HG03469 (cell line): ENCODE results near the gene SLC44A2.

ENCODE experiments used
- ATAC-seq: cut with Tn5 transposase; IDR thresholded peaks from one replicate; pipeline ENCODE4 v1.9.1; 2021; ENCODE audit warnings: mild to moderate bottlenecking, moderate library complexity, moderate number of reproducible peaks; ENCODE audit not compliant: unreplicated experiment

The SLC44A2 gene

GRCh38 chr19:10680545-10681135, 55.3 kb downstream of the SLC44A2 start:
- no peak for ATAC-seq

DNA sequence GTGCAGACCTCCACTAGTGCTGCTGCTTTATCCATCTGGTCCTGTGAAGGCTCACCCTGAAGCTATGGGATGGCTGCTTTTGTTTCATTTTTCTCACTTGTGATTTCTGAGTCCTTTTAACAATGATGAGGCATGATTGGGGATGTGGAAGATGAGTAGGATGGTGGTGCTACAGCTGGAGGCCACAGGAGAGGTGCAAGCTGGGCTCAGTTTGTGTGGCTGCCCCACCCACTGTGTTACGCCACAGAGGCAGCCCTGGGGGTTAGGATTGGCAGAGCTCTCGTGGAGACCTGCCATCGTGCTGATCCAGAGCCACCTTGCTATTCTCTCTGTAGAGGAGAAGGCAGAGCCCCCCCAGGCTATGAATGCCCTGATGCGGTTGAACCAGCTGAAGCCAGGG, 56.3 kb downstream of the SLC44A2 start:
- ATAC-seq: no peak

DNA sequence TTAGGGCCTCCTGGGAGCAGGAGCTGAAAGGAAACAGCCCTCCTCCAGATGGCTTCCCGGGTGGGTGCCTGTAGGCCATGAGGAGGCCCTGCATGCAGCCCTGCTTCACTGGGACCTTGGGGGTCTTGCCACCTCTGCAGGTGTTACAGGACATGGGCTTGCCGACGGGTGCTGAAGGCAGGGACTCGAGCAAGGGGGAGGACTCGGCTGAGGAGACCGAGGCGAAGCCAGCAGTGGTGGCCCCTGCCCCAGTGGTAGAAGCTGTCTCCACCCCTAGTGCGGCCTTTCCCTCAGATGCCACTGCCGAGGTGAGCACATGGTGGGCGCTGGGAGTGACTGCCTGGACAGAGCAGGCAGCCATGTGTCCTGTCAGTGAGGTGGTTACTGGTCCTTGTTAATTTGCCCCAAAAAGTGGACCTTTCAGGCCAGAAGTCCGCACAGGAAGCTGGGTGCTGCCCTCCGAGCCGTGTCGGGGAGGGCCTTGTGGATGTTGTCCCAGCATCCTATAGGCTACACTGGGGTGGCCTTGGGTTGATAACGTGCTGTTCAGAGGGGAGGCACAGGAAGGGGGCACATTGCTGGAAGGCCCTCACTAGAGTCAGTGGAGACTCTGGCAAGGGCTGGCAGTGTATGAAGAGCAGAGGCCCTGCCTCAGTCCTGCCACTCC, 57.2 kb downstream of the SLC44A2 start:
- ATAC-seq: no peak

GRCh38 chr19:10683064-10683426, 57.7 kb downstream of the SLC44A2 start:
- ATAC-seq: no peak

GRCh38 chr19:10683582-10683981, 58.2 kb downstream of the SLC44A2 start:
- ATAC-seq: no peak

GRCh38 chr19:10685210-10685609, 59.9 kb downstream of the SLC44A2 start:
- no peak for ATAC-seq

DNA sequence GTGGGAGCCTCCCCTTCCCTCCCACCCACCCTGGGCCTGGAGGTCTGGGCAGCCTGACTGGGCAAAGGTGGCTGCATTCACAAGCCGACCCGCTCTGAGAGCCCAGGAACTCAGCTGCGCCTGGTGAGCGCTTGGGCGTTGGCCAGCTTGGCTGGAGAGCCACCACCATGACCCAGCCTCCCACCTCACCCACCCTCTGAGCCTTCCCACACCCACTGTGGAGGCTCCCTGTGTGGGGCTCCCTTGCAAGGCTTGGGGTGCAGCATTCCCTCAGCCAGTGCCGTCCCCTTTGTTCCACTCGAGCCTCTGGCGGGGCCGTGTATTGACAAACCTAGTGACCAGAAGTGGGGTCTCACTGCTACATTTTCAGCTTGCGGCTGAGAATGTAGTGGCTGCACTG, 60.8 kb downstream of the SLC44A2 start:
- ATAC-seq: no peak

DNA sequence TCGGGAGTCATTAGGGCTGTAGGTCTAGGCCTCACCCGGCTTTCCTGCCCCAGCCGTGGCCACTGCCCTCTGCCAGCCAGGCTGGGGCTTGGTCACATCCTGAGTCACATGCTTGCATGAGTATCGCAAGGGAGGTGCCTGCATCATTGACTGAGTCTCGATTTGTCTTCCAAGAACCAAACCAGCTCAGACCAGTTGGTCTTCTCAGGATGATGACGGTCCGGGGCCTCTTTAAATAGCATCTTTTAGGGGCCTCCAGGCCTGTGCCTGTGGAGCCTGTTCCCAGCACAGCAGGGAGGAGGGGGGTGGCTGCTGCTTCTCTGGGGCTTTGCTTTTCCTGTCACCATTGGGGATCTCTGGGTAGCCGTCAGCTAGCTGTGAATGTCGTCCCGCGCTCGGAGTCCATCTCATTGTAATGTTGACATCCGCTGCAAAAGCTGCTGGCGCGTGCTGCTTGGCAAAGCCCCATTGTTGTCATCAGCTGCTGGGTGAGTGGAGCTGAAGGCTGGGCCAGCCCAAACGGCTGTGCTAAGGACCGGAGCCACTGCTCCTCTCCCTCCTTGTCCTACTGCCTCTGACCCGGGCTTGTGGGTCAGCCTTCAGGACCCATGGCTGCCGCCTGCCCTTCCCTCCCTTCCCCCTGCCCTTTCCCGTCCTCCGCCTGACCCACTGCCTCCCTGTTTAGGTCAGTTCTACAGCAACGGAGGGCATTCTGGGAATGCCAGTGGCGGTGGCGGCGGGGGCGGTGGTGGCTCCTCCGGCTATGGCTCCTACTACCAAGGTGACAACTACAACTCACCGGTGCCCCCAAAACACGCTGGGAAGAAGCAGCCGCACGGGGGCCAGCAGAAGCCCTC, 61.5 kb downstream of the SLC44A2 start:
- ATAC-seq: no peak

GRCh38 chr19:10687518-10688288, 62.4 kb downstream of the SLC44A2 start:
- ATAC-seq: no peak

GRCh38 chr19:10688545-10689280, 63.4 kb downstream of the SLC44A2 start:
- no peak for ATAC-seq

- ATAC-seq: no peak
Measured at GRCh38 chr19:10690341-10690781, 65.0 kb downstream of the SLC44A2 start.

- no peak for ATAC-seq
Measured at GRCh38 chr19:10691178-10691881, 66.0 kb downstream of the SLC44A2 start.

DNA sequence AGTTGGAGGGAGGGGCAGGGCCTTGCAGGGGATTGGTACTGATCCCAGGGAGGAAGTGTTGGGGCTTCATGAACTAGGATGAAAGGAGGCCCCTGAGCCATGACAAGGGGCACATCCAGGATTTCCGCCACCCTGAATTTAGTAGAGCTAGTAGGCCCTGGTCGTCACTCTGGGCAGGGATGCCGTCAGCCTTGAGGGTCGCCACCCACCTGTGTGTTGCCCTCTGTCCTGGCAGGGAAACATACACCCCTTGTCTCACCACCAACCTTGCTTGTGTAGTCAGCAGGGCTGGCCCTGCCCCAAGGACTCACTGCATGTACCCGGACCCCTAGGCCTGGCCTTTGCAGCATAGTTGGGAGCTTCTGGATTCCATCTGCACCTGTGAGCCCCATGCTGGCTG, 66.5 kb downstream of the SLC44A2 start:
- ATAC-seq: no peak

DNA sequence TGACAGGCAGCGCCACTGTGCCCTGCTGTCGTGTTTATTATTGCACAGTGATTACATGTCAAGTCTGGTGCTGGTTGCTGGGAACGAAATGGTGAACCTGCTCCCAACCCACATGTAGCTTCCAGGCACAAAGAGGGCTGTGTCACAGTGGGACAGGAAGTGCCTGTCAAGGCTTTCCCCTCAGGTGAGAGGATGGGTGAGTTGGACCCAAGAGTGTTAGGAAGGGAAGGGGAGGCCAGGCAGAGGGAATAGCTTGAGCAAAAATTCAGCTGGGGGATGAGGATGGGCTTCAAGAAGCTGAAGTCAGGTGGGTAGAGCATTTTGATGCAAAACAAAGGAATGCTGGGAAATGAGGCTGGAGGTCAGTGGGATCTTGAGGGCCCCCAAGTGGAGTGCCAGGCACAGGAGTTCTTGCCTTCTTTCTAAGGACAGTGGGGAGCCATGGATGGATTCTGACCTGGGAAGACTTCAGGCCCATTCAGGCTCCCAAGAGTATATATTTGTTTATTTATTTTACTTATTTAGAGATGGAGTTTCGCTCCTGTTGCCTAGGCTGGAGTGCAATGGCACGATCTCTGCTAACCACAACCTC, 67.4 kb downstream of the SLC44A2 start:
- ATAC-seq: no peak
